Common myeloid progenitor, CD34-positive (primary cell): ENCODE measurements around the gene EFEMP2.

Experiments
- CTCF ChIA-PET: fragments of 350-600 bp; sonication (Branson Sonifier 250); formaldehyde crosslinking; loops from one replicate; lab custom pipeline; 2021; ENCODE audit warnings: antibody characterized with exemption; lab: Charles Lee
- POLR2A ChIA-PET: fragments of 350-600 bp; sonication (Branson Sonifier 250); formaldehyde crosslinking; loops from one replicate; lab custom pipeline; 2021; ENCODE audit warnings: antibody characterized with exemption; lab: Charles Lee
- DNase-seq, 3 donors: peaks; one replicate each; pipeline versions ENCODE4 v3.0.0 to v3.0.0-alpha.2; 2013
- H3K27ac ChIP-seq, 2 experiments: 1 replicate in 1 of 2; 2 replicates in 1 of 2; pipeline ENCODE4 v1.7.0; 2013; ENCODE audit warnings: inconsistent platforms in 2 of 2, low read length in 2 of 2, mild to moderate bottlenecking in 2 of 2, low read depth in 1 of 2, moderate library complexity in 1 of 2; ENCODE audit not compliant: severe bottlenecking in 2 of 2, insufficient read depth in 1 of 2, poor library complexity in 1 of 2
- H3K27me3 ChIP-seq, 5 experiments: replicated peaks in 2 of 5; 1 replicate in 3 of 5; 2 replicates in 2 of 5; pipeline versions ENCODE4 v1.6.1 to v1.7.0; 2013; ENCODE audit warnings: low read length in 4 of 5, mild to moderate bottlenecking in 2 of 5, moderate library complexity in 2 of 5, inconsistent platforms in 1 of 5; ENCODE audit not compliant: insufficient read depth in 5 of 5, control insufficient read depth in 4 of 5
- H3K36me3 ChIP-seq, 4 experiments: 1 replicate in 2 of 4; 2 replicates in 2 of 4; pipeline versions ENCODE4 v1.6.1 to v1.7.0; 2013; ENCODE audit warnings: low read length in 3 of 4, control low read depth in 1 of 4, mild to moderate bottlenecking in 1 of 4; ENCODE audit not compliant: control insufficient read depth in 4 of 4, insufficient read depth in 4 of 4
- H3K4me1 ChIP-seq, 4 experiments: 1 replicate in 3 of 4; 2 replicates in 1 of 4; pipeline versions ENCODE4 v1.6.1 to v1.7.1; 2013; ENCODE audit warnings: low read length in 3 of 4, mild to moderate bottlenecking in 3 of 4, control low read depth in 1 of 4, inconsistent platforms in 1 of 4, moderate library complexity in 1 of 4; ENCODE audit not compliant: control insufficient read depth in 4 of 4, insufficient read depth in 4 of 4; ENCODE audit errors: control extremely low read depth in 1 of 4
- H3K4me3 ChIP-seq, 7 experiments: 1 replicate in 4 of 7; 2 replicates in 3 of 7; pipeline versions ENCODE4 v1.5.1 to v1.7.0; 2013; ENCODE audit warnings: mild to moderate bottlenecking in 7 of 7, low read length in 6 of 7, moderate library complexity in 6 of 7, inconsistent platforms in 2 of 7, low read depth in 2 of 7, control low read depth in 1 of 7; ENCODE audit not compliant: insufficient read depth in 4 of 7, control insufficient read depth in 1 of 7; ENCODE audit errors: extremely low read depth in 1 of 7
- H3K9me3 ChIP-seq, 5 experiments: 1 replicate in 4 of 5; 2 replicates in 1 of 5; pipeline versions ENCODE4 v1.6.1 to v1.7.1; 2013; ENCODE audit warnings: low read length in 4 of 5, mild to moderate bottlenecking in 2 of 5, inconsistent platforms in 1 of 5, low read depth in 1 of 5, moderate library complexity in 1 of 5; ENCODE audit not compliant: control insufficient read depth in 4 of 5, insufficient read depth in 2 of 5; ENCODE audit errors: control extremely low read depth in 1 of 5
- WGBS: methylation state at CpG from one replicate; pipeline ENCODE4 v1.1.5; 2013; ENCODE audit not compliant: insufficient coverage; 5-methylcytosine and 5-hydroxymethylcytosine counted together

EFEMP2 gene

DNA sequence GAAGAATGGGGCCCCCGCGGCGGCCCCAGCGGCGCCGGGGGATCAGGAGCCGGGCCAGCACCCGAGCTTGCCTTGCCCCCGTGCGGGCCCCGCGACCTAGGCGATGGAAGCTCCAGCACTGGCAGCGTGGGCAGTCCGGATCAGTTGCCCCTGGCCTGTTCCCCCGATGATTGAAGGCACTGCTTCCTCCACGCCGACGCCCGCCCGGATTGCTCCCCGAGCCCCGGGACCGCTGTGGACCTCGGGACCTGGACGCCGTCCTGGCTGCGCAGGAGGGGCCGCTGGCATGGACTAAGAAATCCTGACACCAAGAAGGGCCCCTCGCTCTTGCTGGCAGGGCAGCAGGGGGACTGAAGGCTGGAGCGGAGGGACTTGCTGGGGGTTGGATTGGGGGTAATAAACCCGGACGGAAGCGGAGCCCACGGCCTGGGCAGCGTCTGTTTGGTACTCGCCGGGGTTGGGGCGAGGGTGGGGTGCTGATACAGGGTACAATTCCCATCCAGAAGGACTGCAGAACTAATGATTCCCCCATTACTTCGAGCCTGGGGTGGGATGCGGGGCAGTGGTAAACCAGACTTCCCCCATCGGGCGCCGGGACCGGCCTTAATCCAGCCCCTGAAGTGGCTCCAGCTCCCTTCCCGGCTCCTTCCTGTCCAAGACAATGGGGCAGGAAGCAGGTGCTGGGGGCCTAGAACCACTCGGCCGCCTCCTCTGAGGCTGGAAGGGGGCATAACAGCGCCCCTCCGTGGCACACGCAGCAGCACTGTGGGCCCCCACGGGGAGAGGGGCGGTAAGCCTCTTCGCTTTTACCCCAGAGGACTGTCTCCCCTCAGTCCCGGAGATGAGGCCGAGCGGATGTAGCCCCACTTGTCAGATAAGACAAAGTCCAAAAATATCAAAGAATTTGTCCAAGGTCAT is 18.9 kb upstream of the EFEMP2 start:
- peaks cover 0 to 16% (median 12%) of the 10 kb centered on the region in 4 experiments for H3K36me3 ChIP-seq
- peak in 2 of 3 donors; percentile 47 to 56 for DNase-seq
- no peaks in the 10 kb centered on the region for H3K27me3 ChIP-seq
- WGBS: under 1% methylated on average over 49 of the region's 57 CpGs
- H3K4me3 ChIP-seq: peak overlapping the region; percentile 59 to 97 (median 76)
- ChIA-PET CTCF (interaction anchor here (0.6 to 11.9 kb wide), 23 partner anchors 11 to 244 kb away, joined by 3 to 168 read pairs (median 7); partner anchors contain the start of genes AP5B1, C11orf68, CFL1 and CTSW), POLR2A (interaction anchor here (0.6 to 5.4 kb wide), 16 partner anchors 9 to 277 kb away, joined by 3 to 33 read pairs (median 4); partner anchors contain the start of genes BANF1, CFL1, CST6 and CTSW)
- peak overlapping the region; percentile 46 to 68 for H3K27ac ChIP-seq
- peaks cover 11 to 78% (median 70%) of the 10 kb centered on the region in 4 experiments for H3K4me1 ChIP-seq
- no peaks in the 10 kb centered on the region for H3K9me3 ChIP-seq

DNA sequence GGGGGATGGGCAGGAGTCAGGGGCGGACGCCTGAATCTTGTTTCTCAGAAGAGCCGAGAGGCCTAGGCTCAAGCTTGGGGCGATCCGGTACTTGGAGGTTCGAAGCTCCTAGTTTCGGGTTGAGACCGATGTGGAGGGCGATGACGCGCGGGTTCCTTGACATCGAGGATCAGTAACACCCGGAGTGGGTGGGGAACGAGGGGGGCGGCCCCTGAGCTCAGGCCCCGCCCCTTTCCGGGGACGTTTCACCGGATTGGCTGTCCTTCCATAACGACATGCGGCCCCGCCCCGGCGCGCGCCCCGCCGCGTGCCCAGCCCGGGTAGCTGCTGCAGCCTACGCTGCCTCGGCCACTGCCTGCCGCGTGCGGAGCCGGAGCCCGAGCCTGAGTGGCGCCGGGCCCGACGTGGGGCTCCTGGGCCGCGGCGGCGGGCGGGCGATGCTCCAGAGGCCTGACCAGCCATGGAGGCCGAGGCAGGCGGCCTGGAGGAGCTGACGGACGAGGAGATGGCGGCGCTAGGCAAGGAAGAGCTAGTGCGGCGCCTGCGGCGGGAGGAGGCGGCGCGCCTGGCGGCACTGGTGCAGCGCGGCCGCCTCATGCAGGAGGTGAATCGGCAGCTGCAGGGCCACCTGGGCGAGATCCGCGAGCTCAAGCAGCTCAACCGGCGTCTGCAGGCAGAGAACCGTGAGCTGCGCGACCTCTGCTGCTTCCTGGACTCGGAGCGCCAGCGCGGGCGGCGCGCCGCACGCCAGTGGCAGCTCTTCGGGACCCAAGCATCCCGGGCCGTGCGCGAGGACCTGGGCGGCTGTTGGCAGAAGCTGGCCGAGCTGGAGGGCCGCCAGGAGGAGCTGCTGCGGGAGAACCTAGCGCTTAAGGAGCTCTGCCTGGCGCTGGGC is 18.0 kb upstream of the EFEMP2 start, which contains the start of gene CCDC85B:
Gene CCDC85B, plus strand, starts transcription at position 350 of the 895 bp plus-strand sequence. Its CDS starts 111 bp downstream, at position 461.
- H3K4me3 ChIP-seq: peak within 1 kb of the TSS; percentile 59 to 97 (median 87)
- ChIA-PET POLR2A (interaction anchor here (0.5 to 5.4 kb wide), 15 partner anchors 10 to 179 kb away, joined by 3 to 33 read pairs (median 3); partner anchors contain the start of genes BANF1, CFL1, CST6 and CTSW), CTCF (interaction anchor here (0.6 to 11.9 kb wide), 28 partner anchors 8 to 248 kb away, joined by 3 to 168 read pairs (median 7); partner anchors contain the start of genes AP5B1, C11orf68, CFL1 and CTSW)
- peaks cover 11 to 78% (median 70%) of the 10 kb centered on the region in 4 experiments for H3K4me1 ChIP-seq
- 0% methylated on average over 85 of the region's 94 CpGs for WGBS
- no peaks in the 10 kb centered on the region for H3K27me3 ChIP-seq
- no peaks in the 10 kb centered on the region for H3K9me3 ChIP-seq
- peak; percentile 93 to 97 (median 97) for DNase-seq
- peaks cover 3 to 26% (median 17%) of the 10 kb centered on the region in 4 experiments for H3K36me3 ChIP-seq
- H3K27ac ChIP-seq: peak within 1 kb of the TSS; percentile 46 to 87

DNA sequence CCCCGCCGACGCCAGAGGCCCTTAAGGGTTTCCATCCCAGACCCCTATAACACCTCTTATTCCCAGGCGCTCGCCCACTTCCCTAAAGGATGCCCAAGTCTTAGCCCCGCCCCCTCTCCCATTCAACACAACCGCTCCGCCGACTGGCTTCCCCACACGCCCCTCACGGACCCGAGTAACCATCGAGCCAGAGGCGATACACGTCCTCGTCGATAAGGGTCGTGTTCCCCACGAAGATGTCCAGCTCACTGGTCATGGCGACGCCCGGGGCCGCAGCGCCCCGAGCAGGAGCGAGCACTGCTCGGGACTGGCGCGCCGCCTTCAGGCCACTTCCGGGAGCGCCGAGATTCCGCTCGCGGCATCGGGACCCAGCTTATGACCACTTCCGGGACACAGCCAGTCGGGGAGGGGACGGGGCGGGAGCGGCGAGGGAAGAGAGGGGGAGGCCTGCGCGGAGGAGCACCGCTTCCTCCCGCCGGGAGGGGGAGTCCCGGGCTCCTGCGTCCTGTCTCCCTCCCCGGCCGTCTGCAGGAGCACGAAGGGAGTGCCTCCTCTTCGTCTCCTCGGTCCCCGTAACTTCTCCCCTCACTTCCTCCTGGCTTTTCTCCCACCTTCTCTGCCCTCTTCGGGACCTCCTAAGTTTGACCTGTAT is 15.7 kb upstream of the EFEMP2 start, which contains the start of gene FIBP:
Gene FIBP, minus strand, starts transcription at position 309 of the 652 bp plus-strand sequence. Its CDS starts 53 bp downstream, at position 256.
- peak; percentile 96 to 98 (median 97) for DNase-seq
- peak within 1 kb of the TSS; percentile 55 to 97 (median 88) for H3K4me3 ChIP-seq
- ChIA-PET CTCF (interaction anchor here (0.9 to 11.9 kb wide), 21 partner anchors 8 to 247 kb away, joined by 3 to 168 read pairs (median 7); partner anchors contain the start of genes AP5B1, C11orf68, CFL1 and CTSW), POLR2A (interaction anchor here (0.6 to 5.4 kb wide), 7 partner anchors 12 to 1692 kb away, joined by 3 to 33 read pairs (median 3); partner anchors contain the start of genes CFL1, FOSL1, KAT5 and MUS81)
- peaks cover 5 to 45% (median 38%) of the 10 kb centered on the region in 4 experiments for H3K36me3 ChIP-seq
- no peaks in the 10 kb centered on the region for H3K9me3 ChIP-seq
- H3K27ac ChIP-seq: peak within 1 kb of the TSS; percentile 40 to 87
- 0% methylated on average over 38 of the region's 57 CpGs for WGBS
- no peaks in the 10 kb centered on the region for H3K27me3 ChIP-seq
- peaks cover 8 to 66% (median 60%) of the 10 kb centered on the region in 4 experiments for H3K4me1 ChIP-seq

DNA sequence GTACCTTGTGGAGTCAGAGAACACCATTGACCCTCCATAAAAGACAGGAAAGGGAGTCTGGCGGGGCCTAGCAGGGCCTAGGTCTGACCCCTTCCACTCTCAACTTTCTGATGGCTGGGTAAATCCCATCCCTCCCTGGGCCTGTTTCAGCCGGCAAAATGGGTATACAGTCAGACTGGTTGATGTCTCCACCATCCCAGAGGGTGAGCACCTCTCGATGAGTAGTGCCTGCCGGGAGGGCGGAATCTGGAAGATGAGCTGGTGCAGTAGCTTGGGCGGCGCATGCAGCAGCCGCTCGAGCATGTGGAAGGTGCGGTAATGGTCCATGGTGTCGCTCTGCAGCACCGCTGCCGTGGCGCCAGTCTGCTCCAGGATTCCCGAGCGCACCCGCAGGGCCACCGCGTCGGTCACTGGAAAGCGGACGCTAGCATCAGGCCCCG is 15.1 kb upstream of the EFEMP2 start:
- ChIA-PET POLR2A (interaction anchor here (1.1 to 5.4 kb wide), 3 partner anchors 28 to 272 kb away, joined by 3 to 33 read pairs (median 5); partner anchors contain the start of genes CFL1, MUS81 and PCNX3), CTCF (interaction anchor here (0.9 to 11.9 kb wide), 17 partner anchors 8 to 181 kb away, joined by 3 to 168 read pairs (median 19); partner anchors contain the start of genes AP5B1, C11orf68, CFL1 and CTSW)
- no peak for DNase-seq
- 11% methylated on average over 11 of the region's 23 CpGs for WGBS
- Histone ChIP-seq H3K9me3 (no peaks in the 10 kb centered on the region), H3K4me1 (peaks cover 8 to 61% (median 55%) of the 10 kb centered on the region in 4 experiments), H3K27ac (peak overlapping the region in 1 of 2 experiments; percentile 87), H3K27me3 (no peaks in the 10 kb centered on the region), H3K4me3 (peak overlapping the region; percentile 55 to 97 (median 88)), H3K36me3 (peaks cover 5 to 47% (median 41%) of the 10 kb centered on the region in 4 experiments)

DNA sequence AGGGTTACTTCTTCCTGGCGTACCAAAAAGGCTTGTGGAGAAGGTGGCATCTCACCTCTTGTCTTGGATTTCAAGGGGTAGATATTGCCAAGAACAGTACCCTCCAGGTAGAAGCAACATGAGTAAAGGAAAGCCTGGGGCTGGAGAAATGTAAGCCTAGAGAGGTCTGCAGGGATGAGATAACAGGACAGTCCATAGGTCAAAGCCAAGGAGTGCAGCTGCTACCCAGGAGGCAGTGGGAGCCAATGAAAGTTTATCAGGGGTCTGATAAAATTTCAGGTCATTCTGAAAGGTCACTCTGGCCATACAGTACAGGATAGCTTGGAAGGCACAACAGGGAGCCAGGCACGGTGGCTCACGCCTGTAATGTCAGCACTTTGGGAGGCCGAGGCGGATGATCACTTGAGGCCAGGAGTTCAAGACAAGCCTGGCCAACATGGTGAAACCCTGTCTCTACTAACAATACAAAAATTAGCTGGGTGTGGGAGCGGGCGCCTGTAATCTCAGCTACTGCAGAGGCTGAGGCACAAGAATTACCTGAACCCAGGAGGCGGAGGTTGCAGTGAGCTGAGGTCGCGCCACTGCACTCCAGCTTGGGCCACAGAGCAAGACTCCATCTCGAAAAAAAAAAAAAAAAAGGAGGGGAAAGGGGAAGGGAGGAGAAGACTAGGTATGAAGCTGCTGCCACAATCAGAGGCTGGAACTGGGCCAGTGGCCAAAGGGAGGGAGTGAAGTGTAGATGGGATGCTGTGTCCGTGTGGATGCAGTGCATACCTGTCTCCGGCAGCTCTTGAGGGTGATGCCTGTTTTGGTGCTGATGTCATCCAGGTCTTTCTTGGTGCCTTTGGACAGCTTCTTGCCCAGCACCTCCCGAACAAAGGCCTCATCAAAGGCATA is 14.5 kb upstream of the EFEMP2 start:
- Histone ChIP-seq H3K9me3 (no peaks in the 10 kb centered on the region), H3K4me1 (peaks cover 8 to 54% (median 48%) of the 10 kb centered on the region in 4 experiments), H3K27me3 (no peaks in the 10 kb centered on the region), H3K4me3 (peak overlapping the region in 6 of 7 experiments; percentile 78 to 97 (median 88)), H3K27ac (peak overlapping the region in 1 of 2 experiments; percentile 87), H3K36me3 (peaks cover 5 to 50% (median 43%) of the 10 kb centered on the region in 4 experiments)
- no peak for DNase-seq
- ChIA-PET CTCF (interaction anchor here (0.6 to 11.9 kb wide), 15 partner anchors 7 to 260 kb away, joined by 3 to 168 read pairs (median 20); partner anchors contain the start of genes AP5B1, CFL1, CTSW and EFEMP2), POLR2A (interaction anchor here (1.9 to 5.4 kb wide), 2 partner anchors 28 to 30 kb away, joined by 5 to 33 read pairs; partner anchors contain the start of genes CFL1 and MUS81)
- WGBS: 89% methylated on average over 9 of the region's 14 CpGs
